Stimulated activated CD8-positive, alpha-beta memory T cell treated with anti-CD3 and anti-CD28 coated beads, Interleukin-15, amount 100 ng/mL, for 48 hours (primary cell): Measurements from ENCODE around the gene CLEC5A.
A peak's percentile ranks its signal among the peaks of the same experiment; 100 is the strongest.
"Not testable (repeated sequence)": the region's sequence is repeated elsewhere in the genome, so short reads cannot be mapped to it uniquely, and the experiment has no call there.

ENCODE experiments used
- DNase-seq, 2 donors: peaks; one replicate each; pipeline ENCODE4 v3.0.0-alpha.2; 2020; ENCODE audit warnings: low read depth in 2 of 2

CLEC5A gene

DNA sequence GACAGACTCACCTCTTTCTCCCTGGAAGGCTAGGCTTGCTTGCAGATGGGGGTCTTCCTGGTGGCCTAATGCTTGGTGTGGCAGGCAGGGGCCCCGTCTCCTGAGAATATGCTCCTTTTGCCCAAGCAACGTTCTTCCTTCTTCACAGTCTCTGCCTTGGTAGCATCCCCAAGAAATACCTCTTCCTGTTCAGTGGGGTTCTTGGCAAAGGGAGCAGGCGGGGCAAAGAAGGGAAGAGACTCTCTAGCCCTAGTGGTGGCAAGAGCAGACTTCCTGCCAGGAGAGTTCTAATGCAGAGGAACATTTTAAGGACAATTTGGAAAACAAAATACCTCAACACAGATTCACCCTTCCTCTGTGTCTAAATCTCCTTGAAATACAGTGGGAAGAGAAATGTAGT is at the start of gene CLEC5A:
Gene CLEC5A (minus strand): TSS at position 179 of the 400 bp plus-strand sequence. CDS start 682 bp downstream, outside the sequence.
- no peak for DNase-seq

DNA sequence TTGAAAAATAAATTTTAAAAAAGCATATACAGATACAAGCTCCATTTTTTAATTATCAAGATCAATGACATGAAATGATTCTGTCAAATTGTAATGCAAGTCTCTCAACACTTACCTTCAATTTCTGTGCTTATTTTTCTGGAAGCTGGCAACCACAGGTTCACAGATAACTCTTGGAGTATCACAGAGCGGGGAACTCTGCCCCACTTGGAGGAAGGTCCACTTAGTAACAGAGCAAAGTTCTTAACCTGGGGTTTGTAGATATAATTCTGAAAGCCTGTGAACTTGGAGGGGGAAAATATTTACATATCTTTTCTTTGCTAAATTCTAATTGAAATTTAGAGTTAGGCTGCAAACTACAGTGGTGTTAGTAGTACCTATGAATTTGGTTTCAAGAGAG is 46.6 kb upstream of the CLEC5A start:
- DNase-seq, result no peak

GRCh38 chr7:141992688-141993087 is 45.9 kb upstream of the CLEC5A start:
- DNase-seq, result no peak

GRCh38 chr7:141992156-141992555 is 45.4 kb upstream of the CLEC5A start:
- DNase-seq, result no peak

- no peak for DNase-seq
These were observed 44.4 kb upstream of the CLEC5A start for GRCh38 chr7:141991140-141991539.

- DNase-seq, result no peak
These were observed 43.4 kb upstream of the CLEC5A start for GRCh38 chr7:141990011-141990725.

GRCh38 chr7:141987803-141988202 is 41.0 kb upstream of the CLEC5A start:
- DNase-seq, result not testable (repeated sequence)

GRCh38 chr7:141986923-141987322 is 40.1 kb upstream of the CLEC5A start:
- DNase-seq, result no peak

- DNase-seq, result not testable (repeated sequence)
These were observed 39.2 kb upstream of the CLEC5A start for GRCh38 chr7:141985926-141986325.

DNA sequence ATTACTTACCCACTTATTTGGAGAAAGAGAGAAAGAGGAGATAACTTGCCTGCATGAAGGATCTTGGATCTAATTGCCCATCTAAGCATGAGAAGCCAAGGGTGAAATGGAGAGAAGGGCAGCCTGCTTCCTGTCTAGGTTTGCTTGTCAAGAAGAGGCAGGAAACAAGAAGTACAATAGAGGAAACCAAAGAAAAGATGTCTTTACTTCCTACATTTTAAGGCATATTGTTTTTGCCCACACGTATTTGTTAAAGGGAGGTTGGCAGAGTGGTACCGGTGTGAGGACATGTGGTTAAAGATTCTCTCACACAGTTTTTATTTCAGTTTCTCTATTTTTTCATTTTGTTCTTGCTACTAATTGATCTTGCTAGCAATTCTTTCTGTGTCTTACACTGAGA is 32.8 kb upstream of the CLEC5A start:
- DNase-seq, result no peak

DNA sequence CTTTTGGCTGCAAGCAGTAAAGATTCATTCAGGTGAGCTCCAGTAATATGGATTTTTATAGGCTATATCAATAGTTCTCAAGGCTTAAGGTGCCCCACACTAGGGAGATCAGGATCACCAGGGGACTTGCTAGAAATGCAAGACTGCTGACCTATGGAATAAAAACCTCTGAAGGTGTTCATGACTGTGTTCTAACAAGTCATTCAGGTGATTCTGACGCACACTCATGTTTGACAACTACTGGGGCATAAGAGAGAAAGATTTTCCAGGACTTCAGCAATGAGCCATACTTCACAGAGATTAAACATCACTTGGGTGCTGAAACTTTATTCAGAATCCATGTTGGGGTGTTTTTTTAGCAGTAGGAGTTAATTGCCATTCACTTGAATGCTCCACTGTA is 31.6 kb upstream of the CLEC5A start:
- DNase-seq, result no peak

- DNase-seq, result no peak
These were observed 29.9 kb upstream of the CLEC5A start for GRCh38 chr7:141976524-141977245.

DNA sequence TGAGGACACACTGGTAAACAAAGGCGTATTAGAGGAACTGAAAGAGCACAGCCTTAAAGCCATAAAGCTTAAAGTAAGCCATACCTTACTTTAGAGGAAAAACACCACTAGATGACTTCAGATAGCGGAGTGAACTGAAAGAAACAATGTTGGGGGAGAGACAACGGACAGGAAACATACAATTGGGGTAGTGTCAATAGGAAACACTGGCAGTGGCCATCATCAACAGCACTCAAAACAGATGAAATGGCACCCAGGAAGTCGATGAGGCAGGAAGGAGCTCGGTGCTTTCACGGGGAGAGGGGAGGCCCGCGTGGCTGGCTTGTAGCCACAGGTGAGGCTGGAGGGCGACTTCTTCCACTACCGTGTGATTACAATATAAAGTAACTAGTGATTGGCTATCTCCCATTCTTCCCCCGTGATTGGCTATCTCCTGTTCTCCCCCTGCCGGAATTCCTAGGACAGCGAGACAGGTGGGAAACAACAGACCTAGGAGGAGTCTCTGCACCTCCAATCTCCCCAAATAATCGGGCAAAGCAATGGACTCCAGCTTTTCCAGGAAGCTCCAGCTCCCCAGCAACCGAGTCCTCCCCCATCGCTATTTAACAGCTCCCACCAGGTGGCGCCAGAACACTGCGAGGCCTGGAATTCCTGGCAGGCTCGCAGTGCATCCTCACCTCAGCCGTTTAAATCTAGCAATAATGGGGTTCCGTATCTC is 29.2 kb upstream of the CLEC5A start:
- peak; percentile 39 to 57 for DNase-seq

DNA sequence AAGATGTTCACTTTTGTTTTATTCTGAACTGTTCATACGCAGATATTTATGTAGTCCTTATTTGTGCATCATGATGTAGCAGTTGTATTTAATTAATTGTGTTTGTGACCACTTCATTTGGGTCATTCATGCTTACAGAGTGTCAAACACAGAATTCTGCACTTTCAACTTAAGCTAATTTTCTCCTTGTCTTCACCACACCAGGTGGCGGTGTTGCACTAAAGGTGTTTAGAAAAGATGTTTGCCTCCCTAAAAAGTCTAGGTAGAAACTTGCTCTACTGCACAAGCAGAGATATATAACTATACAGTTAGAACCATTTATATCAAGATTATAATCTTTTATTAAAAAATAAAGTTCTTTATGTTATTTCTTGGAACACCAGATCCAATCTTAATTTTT is 28.1 kb upstream of the CLEC5A start:
- no peak for DNase-seq

DNA sequence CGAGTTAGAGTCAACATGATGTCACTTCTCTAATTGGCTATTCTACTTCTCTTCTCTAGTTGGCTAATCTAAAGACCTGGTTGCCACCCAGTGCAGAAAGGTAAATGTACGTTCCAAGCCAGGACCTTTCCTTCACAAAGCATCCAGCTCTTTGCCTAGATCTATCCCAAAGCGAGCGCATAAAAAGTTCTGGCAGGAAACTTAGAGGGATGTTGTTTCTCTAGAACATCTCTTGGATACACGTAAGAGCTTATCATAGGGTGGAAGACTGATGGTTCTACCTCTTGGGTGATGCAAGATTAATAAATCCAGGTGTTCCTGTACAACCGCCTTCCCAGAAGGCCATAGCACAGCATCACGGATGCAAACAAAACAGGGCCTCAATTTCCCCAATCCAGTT is 26.9 kb upstream of the CLEC5A start, which contains the start of gene TAS2R38:
Gene TAS2R38 (minus strand): TSS at position 101 of the 400 bp plus-strand sequence. CDS start 84 bp downstream, at position 17.
- DNase-seq, result no peak

DNA sequence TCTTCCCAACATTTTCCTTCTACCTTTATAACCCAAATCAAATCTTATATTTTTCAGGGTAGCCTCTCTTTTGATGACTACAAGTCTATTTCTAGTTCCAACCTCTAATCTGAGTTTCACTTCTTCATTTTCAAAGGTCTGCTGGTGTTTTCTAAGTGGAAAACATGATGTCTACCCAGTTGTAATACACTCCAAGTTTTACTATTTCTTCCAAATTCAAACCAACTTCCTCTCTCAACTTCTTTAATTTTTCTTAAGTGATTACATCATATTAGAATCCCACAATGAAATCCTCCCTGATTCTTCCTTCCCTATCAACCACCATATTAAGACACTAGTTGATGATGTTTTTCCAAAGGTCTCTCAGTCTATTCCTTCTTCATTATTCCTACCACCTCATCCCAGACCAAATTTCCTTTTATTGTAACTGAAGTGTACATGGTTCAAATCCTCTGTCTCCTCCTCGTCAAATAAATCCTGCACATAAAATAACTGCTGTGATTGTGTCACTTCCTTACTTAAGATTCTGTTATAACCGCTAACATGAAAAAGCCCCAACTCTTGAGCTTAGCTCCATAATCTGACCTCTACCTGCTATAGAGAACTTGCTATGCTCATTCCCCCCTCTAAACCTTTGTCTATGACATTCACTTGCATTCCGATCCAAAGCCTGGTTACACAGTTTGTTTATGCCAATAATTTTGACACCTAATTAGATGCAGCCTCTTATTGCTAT is 14.1 kb upstream of the CLEC5A start:
- no peak for DNase-seq

GRCh38 chr7:141956084-141956483 is 9.3 kb upstream of the CLEC5A start:
- DNase-seq, result no peak

- no peak for DNase-seq
These were observed 7.6 kb upstream of the CLEC5A start for GRCh38 chr7:141954334-141954733.

DNA sequence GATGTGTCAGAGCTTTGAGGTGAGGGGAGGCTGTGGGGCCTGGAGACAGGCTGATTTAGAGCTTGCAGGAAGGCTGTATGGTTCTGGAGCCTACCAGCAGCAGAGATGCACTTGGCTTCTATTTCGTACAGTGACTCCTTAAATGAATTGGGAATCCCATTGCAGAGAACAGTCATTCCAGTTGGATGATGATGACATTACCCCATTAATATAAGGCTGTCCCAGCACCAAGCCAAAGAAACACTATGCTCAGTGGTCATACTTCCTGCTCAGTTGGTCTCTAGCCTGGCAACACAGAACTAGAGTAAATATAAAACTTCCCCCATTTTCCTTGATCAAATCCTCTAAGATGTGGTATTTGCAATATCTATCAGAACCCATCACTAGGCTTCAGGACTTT is 5.7 kb upstream of the CLEC5A start:
- no peak for DNase-seq

DNA sequence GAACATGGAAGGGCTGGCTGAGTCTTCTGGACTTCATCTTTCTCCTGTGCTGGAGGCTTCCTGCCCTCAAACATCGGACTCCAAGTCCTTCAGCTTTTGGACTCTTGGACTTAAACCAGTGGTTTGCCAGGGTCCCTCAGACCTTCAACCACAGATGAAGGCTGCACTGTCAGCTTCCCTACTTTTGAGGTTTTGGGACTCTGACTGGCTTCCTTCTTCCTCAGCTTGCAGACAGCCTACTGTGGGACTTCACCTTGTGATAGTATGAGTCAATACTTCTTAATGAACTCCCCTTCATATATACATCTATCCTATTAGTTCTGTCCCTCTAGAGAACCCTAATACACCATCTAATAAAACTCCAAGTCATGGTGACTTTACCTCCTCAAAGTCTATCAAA is 4.0 kb upstream of the CLEC5A start:
- DNase-seq, result no peak

DNA sequence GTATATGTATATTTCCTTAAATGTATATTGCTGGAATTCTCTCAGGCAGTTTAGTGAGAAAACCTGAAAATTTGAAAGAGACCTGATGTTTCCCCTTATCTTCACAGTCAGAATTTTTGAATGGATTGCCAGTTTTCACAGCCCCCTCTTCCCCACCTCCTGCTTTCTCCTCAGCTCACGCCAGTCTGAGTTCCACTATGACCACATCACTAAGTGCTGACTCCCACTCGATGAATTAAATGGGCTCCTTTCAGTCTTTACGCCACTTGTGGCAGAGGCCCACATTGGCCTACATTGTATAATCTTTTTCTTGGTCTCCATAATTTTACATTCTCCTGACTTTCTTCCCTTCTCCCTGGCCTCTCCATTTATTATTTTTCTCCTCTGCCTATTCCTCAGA is 3.1 kb upstream of the CLEC5A start:
- no peak for DNase-seq

- DNase-seq, result no peak
These were observed 2.7 kb upstream of the CLEC5A start for GRCh38 chr7:141949451-141949850.
